ENCODE measurements around the gene ATP2A3. TPM values are rescaled to one million over a fixed set of nuclear protein-coding genes. Genes with fewer than 3 reads are reported as not detected.

The ATP2A3 gene
- total and polyA plus RNA-seq, 2 donors (not counting 1 experiment from before 2014, with no cell fraction given) = 697 to 817 TPM

- ChIA-PET CTCF (no interaction called here), POLR2A (interaction anchor here (1.5 kb wide), 1 partner anchor 17 kb away, joined by 4 read pairs; no protein-coding TSS in a partner anchor)
- Mint-ChIP-seq H3K4me1 (peaks cover 43% of the 10 kb centered on the region), H3K4me3 (no peak overlapping the region), H3K27ac (no peak overlapping the region), H3K27me3 (no peaks in the 10 kb centered on the region), H3K9me3 (ENCODE audit: insufficient read depth) (no peaks in the 10 kb centered on the region)
- intact Hi-C loops (cut with micrococcal nuclease) = loop anchor here (1.0 kb wide), 1 partner anchor 25 kb away; no protein-coding TSS in a partner anchor
- H2AFZ ChIP-seq (ENCODE audit: insufficient read depth, low read depth, low read length, poor library complexity, severe bottlenecking) = no peak overlapping the region
- DNase-seq = peak; percentile 26
- no peaks in the 10 kb centered on the region for H3K9me3 ChIP-seq (ENCODE audit: control extremely low read depth in 1 of 3, control insufficient read depth in 2 of 3, insufficient read depth in 1 of 3, low read length in 2 of 3)
- TF ChIP-seq EZH2 (IDR thresholded peaks at IDR 0.05; ENCODE audit: borderline replicate concordance, insufficient read depth, low read depth, low read length, poor library complexity, severe bottlenecking) (no peak), CTCF (IDR thresholded peaks at IDR 0.05) (no peak)
- H3K9ac ChIP-seq (ENCODE audit: low read length) = no peak overlapping the region
- H3K27ac ChIP-seq (ENCODE audit: low read length in 2 of 2) = no peak overlapping the region
- 88% methylated on average over 42 of the region's 50 CpGs for WGBS (ENCODE audit: insufficient coverage)
- peaks cover 33 to 49% of the 10 kb centered on the region in 2 donors for H3K4me1 ChIP-seq (ENCODE audit: control insufficient read depth in 2 of 2, insufficient read depth in 2 of 2, low read length in 2 of 2)
- no peak for ATAC-seq (ENCODE audit: low read depth)
- no peak overlapping the region for H3K4me3 ChIP-seq (ENCODE audit: control extremely low read depth in 1 of 5, extremely low read depth in 1 of 5, insufficient read depth in 1 of 5, low read depth in 2 of 5, low read length in 4 of 5)
- no peaks in the 10 kb centered on the region for H3K27me3 ChIP-seq (replicated peaks in 1 of 4; ENCODE audit: control extremely low read depth in 1 of 4, control insufficient read depth in 3 of 4, insufficient read depth in 4 of 4, low read length in 3 of 4)
- peaks cover 0 to 13% of the 10 kb centered on the region in 2 experiments for H3K36me3 ChIP-seq (replicated peaks in 1 of 2; ENCODE audit: control extremely low read depth in 1 of 2, control insufficient read depth in 1 of 2, extremely low read depth in 1 of 2, insufficient read depth in 2 of 2, low read length in 1 of 2)
- peaks cover 15% of the 10 kb centered on the region for H3K79me2 ChIP-seq (ENCODE audit: control insufficient read depth, insufficient read depth, low read length)
- H3K4me2 ChIP-seq (replicated peaks; ENCODE audit: low read depth, low read length, poor library complexity, severe bottlenecking) = no peak overlapping the region
- H4K20me1 ChIP-seq (ENCODE audit: control insufficient read depth, insufficient read depth, low read length, poor library complexity, severe bottlenecking) = no peaks in the 10 kb centered on the region
Measured at GRCh38 chr17:3888343-3889171, 75.7 kb downstream of the ATP2A3 start.

- DNase-seq (peak; percentile 30), ATAC-seq (ENCODE audit: low read depth) (no peak)
- intact Hi-C loops (cut with micrococcal nuclease) = loop anchor here (1.0 kb wide), 1 partner anchor 25 kb away; no protein-coding TSS in a partner anchor
- Histone ChIP-seq H3K36me3 (replicated peaks in 1 of 2; ENCODE audit: control extremely low read depth in 1 of 2, control insufficient read depth in 1 of 2, extremely low read depth in 1 of 2, insufficient read depth in 2 of 2, low read length in 1 of 2) (peaks cover 0 to 14% of the 10 kb centered on the region in 2 experiments), H3K4me2 (replicated peaks; ENCODE audit: low read depth, low read length, poor library complexity, severe bottlenecking) (peak overlapping the region; percentile 68), H4K20me1 (ENCODE audit: control insufficient read depth, insufficient read depth, low read length, poor library complexity, severe bottlenecking) (no peaks in the 10 kb centered on the region), H3K9me3 (ENCODE audit: control extremely low read depth in 1 of 3, control insufficient read depth in 2 of 3, insufficient read depth in 1 of 3, low read length in 2 of 3) (no peaks in the 10 kb centered on the region), H3K79me2 (ENCODE audit: control insufficient read depth, insufficient read depth, low read length) (peaks cover 15% of the 10 kb centered on the region), H3K27ac (ENCODE audit: low read length in 2 of 2) (peak overlapping the region in 1 of 2 donors; percentile 65), H3K4me1 (ENCODE audit: control insufficient read depth in 2 of 2, insufficient read depth in 2 of 2, low read length in 2 of 2) (peaks cover 30 to 46% of the 10 kb centered on the region in 2 donors), H3K9ac (ENCODE audit: low read length) (no peak overlapping the region), H3K27me3 (replicated peaks in 1 of 4; ENCODE audit: control extremely low read depth in 1 of 4, control insufficient read depth in 3 of 4, insufficient read depth in 4 of 4, low read length in 3 of 4) (no peaks in the 10 kb centered on the region), H3K4me3 (ENCODE audit: control extremely low read depth in 1 of 5, extremely low read depth in 1 of 5, insufficient read depth in 1 of 5, low read depth in 2 of 5, low read length in 4 of 5) (no peak overlapping the region), H2AFZ (ENCODE audit: insufficient read depth, low read depth, low read length, poor library complexity, severe bottlenecking) (peak overlapping the region; percentile 48)
- CTCF ChIA-PET = no interaction called here
- no peaks in the 10 kb centered on the region for H3K9me3 Mint-ChIP-seq (ENCODE audit: insufficient read depth)
- 89% methylated on average over 6 of the region's 9 CpGs for WGBS (ENCODE audit: insufficient coverage)
- no peaks in the 10 kb centered on the region for H3K27me3 Mint-ChIP-seq
- H3K4me3 Mint-ChIP-seq = no peak overlapping the region
- POLR2A ChIA-PET = interaction anchor here (1.5 kb wide), 1 partner anchor 18 kb away, joined by 4 read pairs; no protein-coding TSS in a partner anchor
- TF ChIP-seq CTCF (IDR thresholded peaks at IDR 0.05) = no peak
- TF ChIP-seq EZH2 (IDR thresholded peaks at IDR 0.05; ENCODE audit: borderline replicate concordance, insufficient read depth, low read depth, low read length, poor library complexity, severe bottlenecking) = no peak
- peaks cover 40% of the 10 kb centered on the region for H3K4me1 Mint-ChIP-seq
- no peak overlapping the region for H3K27ac Mint-ChIP-seq
Measured at GRCh38 chr17:3887804-3888203, 76.4 kb downstream of the ATP2A3 start.
